KBM-7 (cell line): ENCODE measurements around the gene HES5.

Source experiments
- DNase-seq: peaks from one replicate; pipeline ENCODE4 v3.0.0-alpha.2; 2015
- in situ Hi-C: fragments of 300-500 bp; cut with MboI; formaldehyde crosslinking; loops from 2 replicates; pipeline ENCODE4 v1.14.3; 2020; ENCODE audit warnings: low sequenced_read_pairs, low pct_unique_long_range_greater_than_20kb, mixed read lengths

HES5 gene

GRCh38 chr1:2493691-2494322 lies 36.3 kb downstream of the HES5 start:
- in situ Hi-C loops = no loop called here
- no peak for DNase-seq

GRCh38 chr1:2493218-2493617 lies 36.8 kb downstream of the HES5 start:
- in situ Hi-C loops = no loop called here

GRCh38 chr1:2492091-2492490 lies 38.0 kb downstream of the HES5 start:
- in situ Hi-C loops = no loop called here
- no peak for DNase-seq

More at GRCh38 chr1:2493218-2493617, 36.8 kb downstream of the HES5 start:
- DNase-seq = no peak

- no peak for DNase-seq
- in situ Hi-C loops = no loop called here
These were observed 40.4 kb downstream of the HES5 start for GRCh38 chr1:2489615-2490014.

GRCh38 chr1:2488688-2489087 lies 41.4 kb downstream of the HES5 start:
- DNase-seq = no peak
- in situ Hi-C loops = no loop called here

GRCh38 chr1:2486558-2486957 lies 43.5 kb downstream of the HES5 start:
- in situ Hi-C loops = no loop called here
- no peak for DNase-seq

- in situ Hi-C loops = no loop called here
- no peak for DNase-seq
These were observed 44.0 kb downstream of the HES5 start for GRCh38 chr1:2486041-2486440.

GRCh38 chr1:2483970-2484369 lies 46.1 kb downstream of the HES5 start:
- no peak for DNase-seq
- in situ Hi-C loops = no loop called here

- no peak for DNase-seq
- in situ Hi-C loops = no loop called here
These were observed 47.0 kb downstream of the HES5 start for GRCh38 chr1:2483026-2483425.

- no peak for DNase-seq
- in situ Hi-C loops = no loop called here
These were observed 47.5 kb downstream of the HES5 start for GRCh38 chr1:2482588-2482987.

GRCh38 chr1:2481885-2482284 lies 48.2 kb downstream of the HES5 start:
- in situ Hi-C loops = no loop called here
- DNase-seq = no peak

GRCh38 chr1:2480986-2481364 lies 49.1 kb downstream of the HES5 start:
- no peak for DNase-seq
- in situ Hi-C loops = no loop called here

- no peak for DNase-seq
- in situ Hi-C loops = no loop called here
These were observed 49.7 kb downstream of the HES5 start for GRCh38 chr1:2480236-2480985.

GRCh38 chr1:2479618-2480017 lies 50.4 kb downstream of the HES5 start:
- DNase-seq = no peak
- in situ Hi-C loops = no loop called here

- in situ Hi-C loops = no loop called here
- DNase-seq = no peak
These were observed 50.9 kb downstream of the HES5 start for GRCh38 chr1:2479186-2479585.
